Endothelial cell of umbilical vein (primary cell): ENCODE results near the gene NEURL1B.

Experiments
- EZH2 ChIP-seq: IDR thresholded peaks from 2 replicates; pipeline ENCODE4 v1.6.1; 2012; ENCODE audit warnings: borderline replicate concordance, low read depth, mild to moderate bottlenecking, moderate library complexity, low read length, inconsistent platforms; ENCODE audit not compliant: severe bottlenecking
- JUN ChIP-seq: IDR thresholded peaks from 2 replicates; pipeline ENCODE4 v1.6.1; 2011; ENCODE audit warnings: borderline replicate concordance, low read depth; ENCODE audit not compliant: insufficient read length, insufficient read depth
- MAX ChIP-seq: IDR thresholded peaks from 2 replicates; pipeline ENCODE4 v1.6.1; 2011; ENCODE audit not compliant: insufficient read depth, insufficient read length
- POLR2A ChIP-seq: IDR thresholded peaks from 2 replicates; pipeline ENCODE4 v1.6.1; 2012; ENCODE audit warnings: low read depth, mild to moderate bottlenecking, control low read depth, low read length
- POLR2AphosphoS5 ChIP-seq: IDR thresholded peaks from 2 replicates; pipeline ENCODE4 v1.6.1; 2012; ENCODE audit warnings: low read depth, mild to moderate bottlenecking, control low read depth, low read length, moderate library complexity; ENCODE audit not compliant: insufficient read depth
- TF ChIP-seq, protein P1 (sequence below), 2 donors: IDR thresholded peaks; 1 replicate in 1 of 2; 2 replicates in 1 of 2; pipeline ENCODE4 v1.5.1; 2011; ENCODE audit warnings: low read length in 2 of 2, mild to moderate bottlenecking in 2 of 2, moderate library complexity in 2 of 2, control low read depth in 1 of 2, inconsistent platforms in 1 of 2, low read depth in 1 of 2; ENCODE audit not compliant: insufficient read depth in 1 of 2; ENCODE audit errors: extremely low read depth in 1 of 2

- TF ChIP-seq, protein P1, sequence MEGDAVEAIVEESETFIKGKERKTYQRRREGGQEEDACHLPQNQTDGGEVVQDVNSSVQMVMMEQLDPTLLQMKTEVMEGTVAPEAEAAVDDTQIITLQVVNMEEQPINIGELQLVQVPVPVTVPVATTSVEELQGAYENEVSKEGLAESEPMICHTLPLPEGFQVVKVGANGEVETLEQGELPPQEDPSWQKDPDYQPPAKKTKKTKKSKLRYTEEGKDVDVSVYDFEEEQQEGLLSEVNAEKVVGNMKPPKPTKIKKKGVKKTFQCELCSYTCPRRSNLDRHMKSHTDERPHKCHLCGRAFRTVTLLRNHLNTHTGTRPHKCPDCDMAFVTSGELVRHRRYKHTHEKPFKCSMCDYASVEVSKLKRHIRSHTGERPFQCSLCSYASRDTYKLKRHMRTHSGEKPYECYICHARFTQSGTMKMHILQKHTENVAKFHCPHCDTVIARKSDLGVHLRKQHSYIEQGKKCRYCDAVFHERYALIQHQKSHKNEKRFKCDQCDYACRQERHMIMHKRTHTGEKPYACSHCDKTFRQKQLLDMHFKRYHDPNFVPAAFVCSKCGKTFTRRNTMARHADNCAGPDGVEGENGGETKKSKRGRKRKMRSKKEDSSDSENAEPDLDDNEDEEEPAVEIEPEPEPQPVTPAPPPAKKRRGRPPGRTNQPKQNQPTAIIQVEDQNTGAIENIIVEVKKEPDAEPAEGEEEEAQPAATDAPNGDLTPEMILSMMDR (IDR thresholded peaks at IDR 0.05; ENCODE audit: extremely low read depth in 1 of 2, insufficient read depth in 1 of 2, low read depth in 1 of 2, low read length in 2 of 2), result no peak
- TF ChIP-seq MAX (no peak), JUN (no peak), EZH2 (no peak), POLR2A (no peak), POLR2AphosphoS5 (no peak)
These were observed 26.9 kb downstream of the NEURL1B start for GRCh38 chr5:172667786-172668593.
